ENCODE results near the gene SURF4. TPM values are rescaled to one million over a fixed set of nuclear protein-coding genes. Genes with fewer than 3 reads are reported as not detected.

Gene SURF4
- polyA plus RNA-seq, 2 donors: 39.7 to 64.7 TPM

DNA sequence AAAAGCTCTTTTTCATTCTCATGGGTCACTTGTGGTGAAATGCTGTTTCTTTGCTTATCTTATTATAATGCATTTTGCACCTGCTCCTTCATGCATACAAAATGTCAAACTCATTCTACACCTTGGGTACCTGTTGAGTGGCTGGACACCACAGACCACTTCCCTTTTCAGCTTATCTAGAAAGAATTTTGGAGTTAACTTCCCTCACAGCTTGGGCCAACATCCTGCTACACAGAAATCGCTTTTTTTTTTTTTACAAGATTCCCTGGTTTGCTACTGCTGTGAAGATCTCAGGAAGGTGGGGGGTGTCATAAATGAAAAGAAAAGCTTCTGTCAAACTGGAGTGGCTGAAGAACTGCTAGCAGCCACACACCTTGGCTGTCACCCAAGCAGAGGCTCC lies 39.3 kb upstream of the SURF4 start:
- H3K27ac ChIP-seq (ENCODE audit: low read depth in 2 of 2, low read length in 1 of 2): no peak overlapping the region
- WGBS, 2 donors: 73 to 80% methylated on average over 1 of the region's 1 CpG
- H3K9me3 ChIP-seq (ENCODE audit: control insufficient read depth in 2 of 2, insufficient read depth in 1 of 2, low read depth in 1 of 2, low read length in 1 of 2): no peaks in the 10 kb centered on the region
- no peaks in the 10 kb centered on the region for H3K27me3 ChIP-seq (ENCODE audit: control insufficient read depth in 1 of 2, insufficient read depth in 2 of 2, low read length in 2 of 2)
- peaks cover 9 to 11% of the 10 kb centered on the region in 2 donors for H3K4me1 ChIP-seq (ENCODE audit: control insufficient read depth in 2 of 2, insufficient read depth in 2 of 2, low read length in 1 of 2)
- H3K4me3 ChIP-seq (ENCODE audit: low read depth in 1 of 2, low read length in 2 of 2): no peak overlapping the region
- peaks cover 16 to 35% of the 10 kb centered on the region in 2 donors for H3K36me3 ChIP-seq (ENCODE audit: control insufficient read depth in 2 of 2, insufficient read depth in 2 of 2, low read length in 1 of 2)

DNA sequence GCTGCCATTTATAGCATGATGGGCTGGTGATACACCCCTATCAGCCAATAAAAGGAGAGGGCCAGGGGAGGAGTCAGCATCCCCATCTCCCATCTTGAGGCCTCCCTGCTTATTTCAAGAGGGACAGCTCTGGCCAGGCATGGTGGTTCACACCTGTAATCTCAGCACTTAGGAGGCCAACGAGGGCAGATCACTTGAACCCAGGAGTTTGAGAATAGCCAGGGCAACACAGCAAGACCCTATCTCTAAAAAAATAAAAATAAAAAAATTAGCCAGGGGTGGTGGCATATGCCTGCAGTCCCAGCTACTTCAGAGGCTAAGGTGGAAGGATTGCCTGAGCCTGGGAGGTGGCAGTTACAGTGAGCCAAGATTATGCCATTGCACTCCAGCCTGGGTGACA lies 32.2 kb upstream of the SURF4 start:
- H3K9me3 ChIP-seq (ENCODE audit: control insufficient read depth in 2 of 2, insufficient read depth in 1 of 2, low read depth in 1 of 2, low read length in 1 of 2): no peaks in the 10 kb centered on the region
- H3K4me1 ChIP-seq (ENCODE audit: control insufficient read depth in 2 of 2, insufficient read depth in 2 of 2, low read length in 1 of 2): peaks cover 0 to 5% of the 10 kb centered on the region in 2 donors
- no peak overlapping the region for H3K27ac ChIP-seq (ENCODE audit: low read depth in 2 of 2, low read length in 1 of 2)
- H3K36me3 ChIP-seq (ENCODE audit: control insufficient read depth in 2 of 2, insufficient read depth in 2 of 2, low read length in 1 of 2): peaks cover 14 to 57% of the 10 kb centered on the region in 2 donors
- 89 to 90% methylated on average over 1 of the region's 1 CpG for WGBS, 2 donors
- no peak overlapping the region for H3K4me3 ChIP-seq (ENCODE audit: low read depth in 1 of 2, low read length in 2 of 2)
- H3K27me3 ChIP-seq (ENCODE audit: control insufficient read depth in 1 of 2, insufficient read depth in 2 of 2, low read length in 2 of 2): no peaks in the 10 kb centered on the region

DNA sequence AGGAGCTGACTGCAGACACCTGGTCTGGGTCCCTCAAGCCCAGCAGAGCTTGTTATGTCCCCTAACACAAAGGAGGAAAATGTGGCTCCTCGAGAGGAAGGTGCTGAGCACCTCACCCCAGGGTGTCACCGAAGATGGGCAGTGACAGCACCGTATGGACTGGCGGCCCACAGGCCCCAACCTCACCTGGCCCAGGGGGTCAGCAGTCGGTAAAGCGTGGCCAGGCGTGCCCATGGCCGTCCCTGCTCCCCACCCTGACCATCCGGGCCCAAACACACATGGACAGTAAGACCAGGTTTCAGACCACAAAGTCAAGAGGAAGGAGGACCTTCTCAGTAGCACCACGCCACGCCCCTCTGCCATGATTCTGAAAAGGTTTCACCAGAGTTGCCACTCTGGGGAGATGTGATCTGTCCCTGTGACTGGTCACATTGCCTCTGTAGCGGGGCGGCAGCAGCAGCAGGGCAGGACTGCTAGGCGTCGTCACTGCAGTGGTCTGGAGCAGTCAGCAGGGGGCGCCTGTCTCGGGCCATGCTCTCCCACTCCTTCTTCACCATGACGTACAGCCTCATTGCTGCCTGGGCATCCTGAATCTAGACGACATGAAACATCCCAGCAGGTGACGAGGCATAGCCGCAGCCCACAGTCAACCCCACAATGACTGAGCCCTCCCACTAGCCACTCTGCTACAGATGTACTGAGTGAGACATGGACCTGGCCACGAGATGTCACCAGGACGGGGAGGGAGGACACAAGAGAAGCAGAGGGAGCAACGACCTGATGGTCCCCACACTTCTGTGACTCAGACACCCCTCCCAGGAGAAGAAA lies 30.8 kb upstream of the SURF4 start:
- peaks cover 14 to 51% of the 10 kb centered on the region in 2 donors for H3K36me3 ChIP-seq (ENCODE audit: control insufficient read depth in 2 of 2, insufficient read depth in 2 of 2, low read length in 1 of 2)
- 53 to 56% methylated on average over 24 of the region's 24 CpGs for WGBS, 2 donors

DNA sequence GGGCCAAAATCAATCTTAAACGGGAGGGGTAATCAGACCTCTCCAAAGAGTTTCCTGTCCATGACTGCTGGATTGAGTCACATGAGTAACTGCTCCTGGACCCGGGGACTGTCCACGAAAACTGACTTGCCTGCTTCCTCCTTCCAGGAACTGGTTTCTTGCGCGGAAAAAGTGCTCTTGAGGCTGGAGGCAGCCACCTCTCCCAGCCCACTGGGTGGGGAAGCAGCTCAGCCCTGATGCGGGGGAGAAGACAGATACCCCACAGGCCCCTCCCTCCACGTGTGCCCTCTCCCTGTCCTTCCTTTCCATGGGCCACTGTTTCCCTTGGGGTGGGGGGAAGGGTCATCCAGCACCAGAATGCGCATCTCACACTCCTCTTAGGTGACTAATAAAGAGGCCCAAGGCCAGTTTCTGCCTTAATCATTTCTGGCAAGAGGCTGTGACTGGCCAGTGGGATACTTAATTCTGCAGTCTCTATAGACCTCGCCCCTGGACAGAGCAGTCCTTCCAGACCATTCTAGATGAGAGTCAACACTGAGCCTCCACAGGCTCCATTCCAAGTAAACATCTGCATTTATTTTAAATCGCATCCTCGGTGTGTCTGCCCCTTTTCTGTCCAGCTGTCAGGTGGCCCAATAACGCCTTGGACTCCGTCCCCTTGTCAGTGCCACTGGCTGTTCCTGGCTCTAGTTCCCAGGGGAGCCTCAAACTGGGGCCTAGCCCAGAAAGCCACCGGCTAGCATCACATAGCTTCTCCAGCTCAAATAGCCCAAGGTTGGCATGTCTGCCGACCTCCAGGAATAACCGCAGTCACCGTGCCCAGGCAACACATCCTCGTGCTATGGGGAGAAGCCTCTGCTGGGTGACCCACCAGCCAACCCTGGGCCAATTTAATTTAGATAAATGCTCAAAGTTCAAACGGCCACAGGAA lies 29.9 kb upstream of the SURF4 start:
- Histone ChIP-seq H3K4me3 (ENCODE audit: low read depth in 1 of 2, low read length in 2 of 2) (no peak overlapping the region), H3K9me3 (ENCODE audit: control insufficient read depth in 2 of 2, insufficient read depth in 1 of 2, low read depth in 1 of 2, low read length in 1 of 2) (no peaks in the 10 kb centered on the region), H3K27me3 (ENCODE audit: control insufficient read depth in 1 of 2, insufficient read depth in 2 of 2, low read length in 2 of 2) (no peaks in the 10 kb centered on the region), H3K4me1 (ENCODE audit: control insufficient read depth in 2 of 2, insufficient read depth in 2 of 2, low read length in 1 of 2) (peaks cover 0 to 5% of the 10 kb centered on the region in 2 donors), H3K27ac (ENCODE audit: low read depth in 2 of 2, low read length in 1 of 2) (no peak overlapping the region), H3K36me3 (ENCODE audit: control insufficient read depth in 2 of 2, insufficient read depth in 2 of 2, low read length in 1 of 2) (peaks cover 10 to 46% of the 10 kb centered on the region in 2 donors)
- WGBS, 2 donors: 78% methylated on average over 19 of the region's 19 CpGs

More for the DNA sequence above, 30.8 kb upstream of the SURF4 start:
- Histone ChIP-seq H3K4me3 (ENCODE audit: low read depth in 1 of 2, low read length in 2 of 2) (no peak overlapping the region), H3K9me3 (ENCODE audit: control insufficient read depth in 2 of 2, insufficient read depth in 1 of 2, low read depth in 1 of 2, low read length in 1 of 2) (no peaks in the 10 kb centered on the region), H3K27ac (ENCODE audit: low read depth in 2 of 2, low read length in 1 of 2) (no peak overlapping the region), H3K4me1 (ENCODE audit: control insufficient read depth in 2 of 2, insufficient read depth in 2 of 2, low read length in 1 of 2) (peaks cover 0 to 5% of the 10 kb centered on the region in 2 donors), H3K27me3 (ENCODE audit: control insufficient read depth in 1 of 2, insufficient read depth in 2 of 2, low read length in 2 of 2) (no peaks in the 10 kb centered on the region)

DNA sequence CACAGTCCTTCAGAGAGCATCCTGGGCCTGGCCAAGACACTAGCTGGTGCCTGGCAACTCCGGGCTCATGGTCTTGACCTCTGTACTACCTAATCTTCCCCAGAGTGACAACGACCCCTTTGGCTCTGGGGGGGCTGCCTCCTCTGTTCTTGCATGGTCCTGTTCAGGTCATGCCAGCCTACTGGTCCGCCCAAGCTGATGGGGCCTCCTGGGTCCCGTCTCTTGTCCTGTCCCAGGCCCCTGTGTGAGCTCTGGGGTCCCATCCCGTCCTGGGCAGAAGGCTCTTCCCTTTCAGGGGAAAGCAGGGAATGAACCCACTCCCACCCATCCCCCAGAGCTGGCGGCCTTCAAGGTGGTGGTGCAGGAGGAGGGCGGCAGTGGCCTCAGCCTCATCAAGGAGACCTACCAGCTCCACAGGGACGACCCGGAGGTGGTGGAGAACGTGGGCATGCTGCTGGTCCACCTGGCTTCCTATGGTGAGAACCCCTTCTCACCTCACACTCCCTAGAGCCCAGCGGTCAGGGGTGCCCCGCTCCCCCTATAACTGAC lies 28.7 kb upstream of the SURF4 start:
- H3K27ac ChIP-seq (ENCODE audit: low read depth in 2 of 2, low read length in 1 of 2): no peak overlapping the region
- WGBS, 2 donors: 86% methylated on average over 12 of the region's 12 CpGs
- H3K4me1 ChIP-seq (ENCODE audit: control insufficient read depth in 2 of 2, insufficient read depth in 2 of 2, low read length in 1 of 2): peaks cover 0 to 8% of the 10 kb centered on the region in 2 donors
- H3K27me3 ChIP-seq (ENCODE audit: control insufficient read depth in 1 of 2, insufficient read depth in 2 of 2, low read length in 2 of 2): no peaks in the 10 kb centered on the region
- no peak overlapping the region for H3K4me3 ChIP-seq (ENCODE audit: low read depth in 1 of 2, low read length in 2 of 2)
- no peaks in the 10 kb centered on the region for H3K9me3 ChIP-seq (ENCODE audit: control insufficient read depth in 2 of 2, insufficient read depth in 1 of 2, low read depth in 1 of 2, low read length in 1 of 2)
- peaks cover 5 to 41% of the 10 kb centered on the region in 2 donors for H3K36me3 ChIP-seq (ENCODE audit: control insufficient read depth in 2 of 2, insufficient read depth in 2 of 2, low read length in 1 of 2)

DNA sequence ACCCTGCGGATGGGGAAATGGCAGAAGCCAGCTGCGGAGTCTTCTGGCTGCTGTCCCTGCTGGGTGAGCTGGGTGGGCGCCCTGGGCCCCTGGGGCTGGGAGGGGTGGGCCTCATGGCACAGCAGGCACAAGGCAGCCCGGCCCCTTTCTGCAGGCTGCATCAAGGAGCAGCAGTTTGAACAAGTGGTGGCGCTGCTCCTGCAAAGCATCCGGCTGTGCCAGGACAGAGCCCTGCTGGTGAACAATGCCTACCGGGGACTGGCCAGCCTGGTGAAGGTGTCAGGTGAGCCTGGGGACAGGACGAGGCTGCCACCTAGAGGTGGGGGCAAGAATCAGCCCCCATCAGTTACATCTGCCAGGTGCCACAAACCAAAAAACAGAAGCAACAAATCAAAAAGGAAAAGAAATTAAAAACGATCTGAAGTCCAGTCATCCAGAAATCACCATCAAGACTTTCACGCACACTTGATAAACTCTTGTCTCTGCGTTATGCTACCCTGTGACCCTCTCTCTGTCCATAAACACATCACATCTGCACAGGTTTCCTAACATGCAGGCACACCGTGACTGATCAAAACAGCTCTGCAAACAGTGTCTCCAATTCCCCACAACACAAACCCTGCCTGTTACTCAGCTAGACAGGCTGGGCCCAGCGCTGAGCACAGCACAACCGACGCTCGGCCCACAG lies 28.1 kb upstream of the SURF4 start:
- Histone ChIP-seq H3K4me3 (ENCODE audit: low read depth in 1 of 2, low read length in 2 of 2) (no peak overlapping the region), H3K9me3 (ENCODE audit: control insufficient read depth in 2 of 2, insufficient read depth in 1 of 2, low read depth in 1 of 2, low read length in 1 of 2) (no peaks in the 10 kb centered on the region), H3K4me1 (ENCODE audit: control insufficient read depth in 2 of 2, insufficient read depth in 2 of 2, low read length in 1 of 2) (peaks cover 0 to 8% of the 10 kb centered on the region in 2 donors), H3K27ac (ENCODE audit: low read depth in 2 of 2, low read length in 1 of 2) (no peak overlapping the region), H3K36me3 (ENCODE audit: control insufficient read depth in 2 of 2, insufficient read depth in 2 of 2, low read length in 1 of 2) (peaks cover 5 to 41% of the 10 kb centered on the region in 2 donors), H3K27me3 (ENCODE audit: control insufficient read depth in 1 of 2, insufficient read depth in 2 of 2, low read length in 2 of 2) (no peaks in the 10 kb centered on the region)
- WGBS, 2 donors: 62 to 69% methylated on average over 14 to 16 of the region's 16 CpGs

DNA sequence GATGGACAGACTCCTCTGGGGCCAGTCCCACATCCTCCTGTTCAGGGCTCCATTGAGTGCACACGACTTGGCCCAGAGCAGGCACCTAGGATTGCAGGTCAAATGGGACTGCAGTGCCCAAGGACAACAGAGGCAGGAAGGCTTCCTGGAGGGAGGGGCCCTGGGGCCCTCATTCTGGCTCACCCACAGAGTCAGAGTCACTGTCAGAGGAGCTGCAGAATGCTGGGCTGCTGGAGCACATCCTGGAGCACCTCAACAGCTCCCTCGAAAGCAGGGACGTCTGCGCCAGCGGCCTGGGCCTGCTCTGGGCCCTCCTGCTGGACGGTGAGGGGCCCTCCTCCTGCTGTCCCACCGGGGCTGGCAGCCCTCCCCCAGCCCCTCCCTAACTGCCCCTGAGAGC lies 26.8 kb upstream of the SURF4 start:
- Histone ChIP-seq H3K27ac (ENCODE audit: low read depth in 2 of 2, low read length in 1 of 2) (no peak overlapping the region), H3K9me3 (ENCODE audit: control insufficient read depth in 2 of 2, insufficient read depth in 1 of 2, low read depth in 1 of 2, low read length in 1 of 2) (no peaks in the 10 kb centered on the region), H3K36me3 (ENCODE audit: control insufficient read depth in 2 of 2, insufficient read depth in 2 of 2, low read length in 1 of 2) (peaks cover 5 to 38% of the 10 kb centered on the region in 2 donors), H3K4me1 (ENCODE audit: control insufficient read depth in 2 of 2, insufficient read depth in 2 of 2, low read length in 1 of 2) (peaks cover 0 to 8% of the 10 kb centered on the region in 2 donors), H3K27me3 (ENCODE audit: control insufficient read depth in 1 of 2, insufficient read depth in 2 of 2, low read length in 2 of 2) (no peaks in the 10 kb centered on the region), H3K4me3 (ENCODE audit: low read depth in 1 of 2, low read length in 2 of 2) (no peak overlapping the region)
- 73 to 75% methylated on average over 7 of the region's 7 CpGs for WGBS, 2 donors

DNA sequence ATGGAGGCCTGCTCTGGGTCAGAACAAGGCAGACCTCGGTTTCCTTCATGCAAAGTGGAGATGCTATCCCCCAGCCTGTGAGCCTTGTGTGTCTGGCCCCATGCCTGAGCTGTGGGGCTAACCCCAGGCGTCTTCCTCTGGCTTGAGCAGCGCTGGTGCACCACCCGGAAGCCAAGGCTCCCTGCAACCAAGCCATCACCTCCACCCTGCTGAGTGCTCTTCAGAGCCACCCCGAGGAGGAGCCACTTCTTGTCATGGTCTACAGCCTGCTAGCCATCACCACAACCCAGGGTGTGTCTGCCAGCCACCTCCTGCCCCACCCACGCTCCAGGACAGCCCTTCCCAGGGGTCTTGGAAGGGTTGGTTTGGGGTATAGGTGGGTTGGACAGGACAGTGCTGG lies 25.7 kb upstream of the SURF4 start:
- H3K27ac ChIP-seq (ENCODE audit: low read depth in 2 of 2, low read length in 1 of 2): no peak overlapping the region
- no peak overlapping the region for H3K4me3 ChIP-seq (ENCODE audit: low read depth in 1 of 2, low read length in 2 of 2)
- peaks cover 5 to 29% of the 10 kb centered on the region in 2 donors for H3K36me3 ChIP-seq (ENCODE audit: control insufficient read depth in 2 of 2, insufficient read depth in 2 of 2, low read length in 1 of 2)
- H3K9me3 ChIP-seq (ENCODE audit: control insufficient read depth in 2 of 2, insufficient read depth in 1 of 2, low read depth in 1 of 2, low read length in 1 of 2): no peaks in the 10 kb centered on the region
- H3K4me1 ChIP-seq (ENCODE audit: control insufficient read depth in 2 of 2, insufficient read depth in 2 of 2, low read length in 1 of 2): peaks cover 0 to 4% of the 10 kb centered on the region in 2 donors
- WGBS, 2 donors: 71 to 85% methylated on average over 6 of the region's 6 CpGs
- no peaks in the 10 kb centered on the region for H3K27me3 ChIP-seq (ENCODE audit: control insufficient read depth in 1 of 2, insufficient read depth in 2 of 2, low read length in 2 of 2)

DNA sequence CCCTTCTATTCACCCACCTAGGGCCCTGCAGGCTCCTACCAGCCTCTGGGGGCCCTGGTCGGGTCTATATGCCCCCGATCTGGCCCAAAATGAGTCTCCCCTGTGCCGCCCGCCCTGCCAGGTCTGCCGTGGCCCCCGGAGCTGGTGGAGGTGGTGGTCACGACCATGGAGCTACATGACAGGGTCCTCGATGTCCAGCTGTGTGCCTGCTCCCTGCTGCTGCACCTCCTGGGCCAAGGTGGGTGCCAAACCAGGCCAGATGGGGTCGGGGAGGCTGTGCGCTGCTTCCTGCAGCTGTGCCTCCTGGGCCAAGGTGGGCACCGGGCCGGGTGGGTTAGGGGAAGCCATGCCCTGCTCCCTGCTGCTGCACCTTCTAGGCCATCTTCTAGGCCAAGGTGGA lies 24.4 kb upstream of the SURF4 start:
- peaks cover 5 to 23% of the 10 kb centered on the region in 2 donors for H3K36me3 ChIP-seq (ENCODE audit: control insufficient read depth in 2 of 2, insufficient read depth in 2 of 2, low read length in 1 of 2)
- H3K4me1 ChIP-seq (ENCODE audit: control insufficient read depth in 2 of 2, insufficient read depth in 2 of 2, low read length in 1 of 2): peaks cover 0 to 2% of the 10 kb centered on the region in 2 donors
- H3K27me3 ChIP-seq (ENCODE audit: control insufficient read depth in 1 of 2, insufficient read depth in 2 of 2, low read length in 2 of 2): no peaks in the 10 kb centered on the region
- no peak overlapping the region for H3K27ac ChIP-seq (ENCODE audit: low read depth in 2 of 2, low read length in 1 of 2)
- H3K9me3 ChIP-seq (ENCODE audit: control insufficient read depth in 2 of 2, insufficient read depth in 1 of 2, low read depth in 1 of 2, low read length in 1 of 2): no peaks in the 10 kb centered on the region
- H3K4me3 ChIP-seq (ENCODE audit: low read depth in 1 of 2, low read length in 2 of 2): no peak overlapping the region
- WGBS, 2 donors: 89 to 90% methylated on average over 12 of the region's 12 CpGs

All from esophagus (tissue), 2 donors.